ENCODE data around the gene SH3RF2.

DNA sequence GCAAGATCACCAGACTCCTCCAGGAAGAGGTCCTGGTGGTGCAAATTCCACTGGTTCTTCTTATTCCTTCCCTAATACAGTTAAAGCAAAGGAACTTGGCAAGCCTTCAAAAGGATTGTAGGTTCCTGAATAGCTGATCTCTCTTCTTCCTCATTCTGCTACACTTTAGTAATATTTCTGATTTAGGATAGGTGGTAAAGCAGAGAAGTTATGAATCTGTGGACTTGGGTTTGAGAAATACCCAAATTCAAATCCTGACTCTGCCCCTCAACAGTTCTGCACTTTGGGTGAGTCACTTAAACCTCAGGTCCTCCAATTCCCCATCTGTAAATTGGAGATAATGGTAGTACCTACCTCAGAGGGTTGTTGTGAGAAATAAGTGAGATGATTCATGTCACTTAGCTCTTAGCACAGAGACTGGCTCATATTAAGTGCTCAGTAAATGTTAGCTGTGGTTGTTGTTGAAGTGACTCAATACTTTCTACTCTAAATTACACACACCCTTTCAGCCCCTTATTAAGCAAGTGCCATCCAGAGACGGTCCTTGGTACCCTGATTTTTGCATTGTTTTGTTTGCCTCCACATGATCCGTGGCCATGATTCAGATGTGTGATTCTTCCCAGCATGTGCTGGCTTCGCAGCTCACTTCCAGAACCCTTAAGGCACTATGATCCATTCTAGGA is 5.2 kb downstream of the SH3RF2 start:
- TF ChIP-seq, protein P1, sequence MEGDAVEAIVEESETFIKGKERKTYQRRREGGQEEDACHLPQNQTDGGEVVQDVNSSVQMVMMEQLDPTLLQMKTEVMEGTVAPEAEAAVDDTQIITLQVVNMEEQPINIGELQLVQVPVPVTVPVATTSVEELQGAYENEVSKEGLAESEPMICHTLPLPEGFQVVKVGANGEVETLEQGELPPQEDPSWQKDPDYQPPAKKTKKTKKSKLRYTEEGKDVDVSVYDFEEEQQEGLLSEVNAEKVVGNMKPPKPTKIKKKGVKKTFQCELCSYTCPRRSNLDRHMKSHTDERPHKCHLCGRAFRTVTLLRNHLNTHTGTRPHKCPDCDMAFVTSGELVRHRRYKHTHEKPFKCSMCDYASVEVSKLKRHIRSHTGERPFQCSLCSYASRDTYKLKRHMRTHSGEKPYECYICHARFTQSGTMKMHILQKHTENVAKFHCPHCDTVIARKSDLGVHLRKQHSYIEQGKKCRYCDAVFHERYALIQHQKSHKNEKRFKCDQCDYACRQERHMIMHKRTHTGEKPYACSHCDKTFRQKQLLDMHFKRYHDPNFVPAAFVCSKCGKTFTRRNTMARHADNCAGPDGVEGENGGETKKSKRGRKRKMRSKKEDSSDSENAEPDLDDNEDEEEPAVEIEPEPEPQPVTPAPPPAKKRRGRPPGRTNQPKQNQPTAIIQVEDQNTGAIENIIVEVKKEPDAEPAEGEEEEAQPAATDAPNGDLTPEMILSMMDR (IDR thresholded peaks at IDR 0.05): no peak
- TF ChIP-seq EZH2 (IDR thresholded peaks at IDR 0.05; ENCODE audit: borderline replicate concordance, insufficient read depth, low read depth, low read length, poor library complexity, severe bottlenecking): no peak

All from B cell (primary cell).